Activated CD8-positive, alpha-beta T cell treated with anti-CD3 and anti-CD28 coated beads for 36 hours (primary cell): ENCODE measurements around the gene ACSL1. TPM values are rescaled to one million over a fixed set of nuclear protein-coding genes. Genes with fewer than 3 reads are reported as not detected.
"Not testable (repeated sequence)": the region's sequence is repeated elsewhere in the genome, so short reads cannot be mapped to it uniquely, and the experiment has no call there.

ENCODE experiments used
- ATAC-seq: fragments of 200-7000 bp; cut with Tn5 transposase; one replicate; pipeline ENCODE4 v1.10.0; 2021; ENCODE audit warnings: mild to moderate bottlenecking, moderate library complexity
- CTCF ChIA-PET: fragments of 350-600 bp; sonication (Branson Sonifier 250); formaldehyde crosslinking; loops from one replicate; lab custom pipeline; 2021; ENCODE audit warnings: antibody characterized with exemption; lab: Charles Lee
- POLR2A ChIA-PET: fragments of 350-600 bp; sonication (Branson Sonifier 250); formaldehyde crosslinking; loops from one replicate; lab custom pipeline; 2021; ENCODE audit warnings: antibody characterized with exemption; lab: Charles Lee
- DNase-seq: peaks from one replicate; pipeline ENCODE4 v3.0.0-alpha.2; 2020
- H3K27ac Mint-ChIP-seq: one replicate; pipeline ENCODE4 v1.8.0; 2021; ENCODE audit warnings: mild to moderate bottlenecking, mixed read lengths
- H3K27me3 Mint-ChIP-seq: one replicate; pipeline ENCODE4 v1.8.0; 2021; ENCODE audit warnings: mixed read lengths
- H3K36me3 Mint-ChIP-seq: one replicate; pipeline ENCODE4 v1.8.0; 2021; ENCODE audit warnings: low read depth, mixed read lengths
- H3K4me1 Mint-ChIP-seq: one replicate; pipeline ENCODE4 v1.8.0; 2021; ENCODE audit warnings: low read depth, mixed read lengths
- H3K4me3 Mint-ChIP-seq: one replicate; pipeline ENCODE4 v1.8.0; 2021; ENCODE audit warnings: mild to moderate bottlenecking, moderate library complexity, mixed read lengths
- H3K9me3 Mint-ChIP-seq: one replicate; pipeline ENCODE4 v1.8.0; 2021; ENCODE audit warnings: mixed read lengths
- CTCF ChIP-seq: fragments of 200-600 bp; IDR thresholded peaks from one replicate; pipeline ENCODE4 v1.8.0; 2022; ENCODE audit warnings: antibody characterized with exemption, mild to moderate bottlenecking
- intact Hi-C: fragments of 100-400 bp; cut with micrococcal nuclease; formaldehyde crosslinking; loops from one replicate; pipeline ENCODE4 v1.10.0; 2022
- total RNA-seq, 2 experiments: library from RNA; stranded (reverse); gene quantifications; one replicate each; pipeline ENCODE4 v1.2.3, GENCODE V29; 2021

ACSL1 gene
- total RNA-seq, 2 experiments from 2014 or later, result 12.8 to 13.1 TPM

DNA sequence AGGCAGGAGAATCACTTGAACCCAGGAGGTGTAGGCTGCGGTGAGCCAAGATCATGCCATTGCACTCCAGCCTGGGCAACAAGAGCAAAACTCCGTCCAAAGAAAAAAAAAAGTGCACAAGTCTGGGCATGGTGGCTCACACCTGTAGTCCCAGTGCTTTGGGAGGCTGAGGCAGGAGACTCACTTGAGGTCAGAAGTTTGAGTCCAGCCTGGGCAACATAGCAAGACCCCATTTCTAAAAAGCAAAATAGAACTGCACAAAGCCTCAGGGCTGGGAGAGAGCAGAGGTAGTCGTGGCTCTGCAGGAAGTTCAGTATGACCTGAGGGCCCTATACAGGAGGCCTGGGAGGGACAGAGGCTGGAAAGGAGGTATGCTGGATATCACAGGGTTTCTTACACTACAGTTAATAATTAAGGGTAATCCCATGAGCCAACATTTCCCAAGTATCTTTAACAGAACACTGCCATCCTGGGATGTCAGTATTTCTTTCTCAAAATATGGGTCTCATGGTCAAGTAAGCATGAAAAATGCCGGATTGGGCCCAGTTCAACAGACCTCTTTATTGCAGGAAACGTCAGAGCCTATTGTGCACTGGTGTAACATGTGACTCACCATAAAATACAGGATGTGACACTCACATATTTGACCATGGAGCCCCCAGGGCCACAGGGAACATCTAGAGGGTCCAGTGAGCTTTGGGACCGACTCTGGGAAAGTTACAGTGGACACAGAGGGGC lies 37.8 kb downstream of the ACSL1 start:
- POLR2A ChIA-PET, result no interaction called here
- Mint-ChIP-seq H3K9me3 (no peaks in the 10 kb centered on the region), H3K27me3 (no peaks in the 10 kb centered on the region), H3K36me3 (peaks cover 16% of the 10 kb centered on the region), H3K27ac (no peak overlapping the region), H3K4me1 (peaks cover 15% of the 10 kb centered on the region), H3K4me3 (no peak overlapping the region)
- CTCF ChIA-PET, result no interaction called here
- intact Hi-C loops, result no loop called here
- DNase-seq (no peak), ATAC-seq (no peak)
- no peak for TF ChIP-seq CTCF

GRCh38 chr4:184785813-184786212 lies 40.0 kb downstream of the ACSL1 start:
- peaks cover 16% of the 10 kb centered on the region for H3K36me3 Mint-ChIP-seq
- TF ChIP-seq CTCF, result no peak
- intact Hi-C loops, result no loop called here
- no peaks in the 10 kb centered on the region for H3K27me3 Mint-ChIP-seq
- ChIA-PET CTCF (interaction anchor here (0.9 kb wide), 1 partner anchor 35 kb away, joined by 4 read pairs; no protein-coding TSS in a partner anchor), POLR2A (interaction anchor here (1.0 to 1.6 kb wide), 3 partner anchors 8 to 23 kb away, joined by 3 read pairs; no protein-coding TSS in a partner anchor)
- DNase-seq, result no peak
- H3K27ac Mint-ChIP-seq, result no peak overlapping the region
- no peak overlapping the region for H3K4me3 Mint-ChIP-seq
- peaks cover 11% of the 10 kb centered on the region for H3K4me1 Mint-ChIP-seq
- H3K9me3 Mint-ChIP-seq, result no peaks in the 10 kb centered on the region
- ATAC-seq, result no peak

GRCh38 chr4:184784628-184785257 lies 41.0 kb downstream of the ACSL1 start:
- Mint-ChIP-seq H3K27me3 (no peaks in the 10 kb centered on the region), H3K9me3 (no peaks in the 10 kb centered on the region), H3K36me3 (peaks cover 16% of the 10 kb centered on the region), H3K27ac (no peak overlapping the region), H3K4me3 (no peak overlapping the region), H3K4me1 (peaks cover 9% of the 10 kb centered on the region)
- intact Hi-C loops, result no loop called here
- TF ChIP-seq CTCF, result no peak
- POLR2A ChIA-PET, result no interaction called here
- DNase-seq (no peak), ATAC-seq (no peak)
- CTCF ChIA-PET, result interaction anchor here (0.9 kb wide), 1 partner anchor 36 kb away, joined by 4 read pairs; no protein-coding TSS in a partner anchor

DNA sequence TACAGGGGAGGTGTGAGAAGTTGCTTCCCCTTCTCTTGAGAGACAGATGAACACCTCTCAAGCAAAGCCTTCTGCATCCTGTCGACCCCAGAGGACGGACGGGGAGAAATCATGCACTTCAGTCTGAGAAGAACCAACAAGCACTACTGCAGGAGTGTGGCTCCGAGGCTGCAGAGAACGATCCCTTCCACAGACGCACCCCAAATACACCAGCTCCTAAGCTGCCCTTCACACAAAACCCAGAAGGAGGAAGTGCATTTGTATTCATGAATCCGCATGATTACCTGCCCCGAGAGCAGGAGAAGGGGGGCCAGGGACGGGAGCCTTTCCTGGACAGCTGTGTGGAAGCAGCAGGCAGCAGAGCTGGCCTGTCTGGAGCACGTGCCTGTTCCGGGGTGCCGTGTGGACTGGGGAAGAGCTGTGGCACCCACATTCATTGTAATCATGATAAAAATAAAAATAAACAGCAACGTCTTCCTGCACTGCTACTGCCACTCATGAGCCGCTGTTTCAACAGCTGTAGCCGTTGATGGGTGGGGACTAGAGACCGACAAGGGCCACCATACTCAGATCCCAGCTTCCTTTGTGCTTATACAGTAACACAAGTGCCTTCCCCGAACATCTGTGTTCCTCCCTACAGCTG lies 42.9 kb downstream of the ACSL1 start:
- TF ChIP-seq CTCF, result no peak
- Mint-ChIP-seq H3K27me3 (no peaks in the 10 kb centered on the region), H3K4me1 (peaks cover 9% of the 10 kb centered on the region), H3K4me3 (no peak overlapping the region), H3K36me3 (peaks cover 16% of the 10 kb centered on the region), H3K27ac (no peak overlapping the region), H3K9me3 (no peaks in the 10 kb centered on the region)
- ChIA-PET CTCF (interaction anchor here (1.3 to 1.9 kb wide), 3 partner anchors 11 to 352 kb away, joined by 3 to 6 read pairs (median 3); no protein-coding TSS in a partner anchor), POLR2A (no interaction called here)
- ATAC-seq (no peak), DNase-seq (no peak)
- intact Hi-C loops, result no loop called here

- H3K27me3 Mint-ChIP-seq, CTCF ChIA-PET, H3K4me1 Mint-ChIP-seq, POLR2A ChIA-PET, H3K4me3 Mint-ChIP-seq, H3K36me3 Mint-ChIP-seq, intact Hi-C loops, ATAC-seq, DNase-seq, H3K9me3 Mint-ChIP-seq, H3K27ac Mint-ChIP-seq: not testable (repeated sequence)
These were observed 46.6 kb downstream of the ACSL1 start for GRCh38 chr4:184779160-184779559.
